Measurements from ENCODE around the gene PCDHA8.
"Not testable (repeated sequence)": the region's sequence is repeated elsewhere in the genome, so short reads cannot be mapped to it uniquely, and the experiment has no call there.

PCDHA8 gene

GRCh38 chr5:140829511-140830501, 11.2 kb upstream of the PCDHA8 start:
- not testable (repeated sequence) for DNase-seq

- DNase-seq: no peak
Observed at GRCh38 chr5:140833993-140834392, 7.0 kb upstream of the PCDHA8 start, which contains the start of gene PCDHA7. PCDHA7 (plus strand) TSS chr5:140834269; CDS start chr5:140834384, 115 bp downstream.

GRCh38 chr5:140834439-140835008, 6.5 kb upstream of the PCDHA8 start:
- not testable (repeated sequence) for DNase-seq

- no peak for DNase-seq
Observed at GRCh38 chr5:140835622-140836510, 5.1 kb upstream of the PCDHA8 start.

GRCh38 chr5:140842798-140843733, 2.1 kb downstream of the PCDHA8 start:
- no peak for DNase-seq

- DNase-seq: not testable (repeated sequence)
Observed at GRCh38 chr5:140848139-140849102, 7.4 kb downstream of the PCDHA8 start, which contains the start of gene PCDHA9. PCDHA9 (plus strand) TSS chr5:140848382; CDS start chr5:140848496, 114 bp downstream.

GRCh38 chr5:140849831-140850634, 9.0 kb downstream of the PCDHA8 start:
- not testable (repeated sequence) for DNase-seq

GRCh38 chr5:140855772-140856674, 15.0 kb downstream of the PCDHA8 start, which contains the start of gene PCDHA10:
PCDHA10 (plus strand) TSS chr5:140855897; CDS start chr5:140856049, 152 bp downstream.
- DNase-seq: no peak

- no peak for DNase-seq
Observed at GRCh38 chr5:140857177-140857986, 16.4 kb downstream of the PCDHA8 start.

- no peak for DNase-seq
Observed at GRCh38 chr5:140857987-140858240, 16.9 kb downstream of the PCDHA8 start.

GRCh38 chr5:140862441-140863295, 21.7 kb downstream of the PCDHA8 start:
- no peak for DNase-seq

GRCh38 chr5:140868721-140869554, 28.0 kb downstream of the PCDHA8 start, which contains the start of gene PCDHA11:
PCDHA11 (plus strand) TSS chr5:140868957; CDS start chr5:140869104, 147 bp downstream.
- DNase-seq: no peak

GRCh38 chr5:140869555-140869886, 28.5 kb downstream of the PCDHA8 start:
- DNase-seq: peak in 1 of 2 donors; percentile 0

- no peak for DNase-seq
Observed at GRCh38 chr5:140870221-140871201, 29.5 kb downstream of the PCDHA8 start.

Measured in inflammatory macrophage treated with lipopolysaccharide for 1 hour (primary cell).